Testis (tissue), 2 donors: ENCODE measurements around the gene SLC25A21.
"Not testable (repeated sequence)": the region's sequence is repeated elsewhere in the genome, so short reads cannot be mapped to it uniquely, and the experiment has no call there.

ENCODE experiments used
- CTCF ChIP-seq, 3 experiments: fragments of 450-650 bp in 2 of 3; fragments of 200-600 bp in 1 of 3; sonication (generic) in 1 of 3; IDR thresholded peaks; one replicate each; pipeline ENCODE4 v1.5.1; 2016 to 2019; ENCODE audit warnings: antibody characterized with exemption in 3 of 3, mild to moderate bottlenecking in 2 of 3, moderate library complexity in 1 of 3
- POLR2A ChIP-seq: fragments of 450-650 bp; IDR thresholded peaks from one replicate; pipeline ENCODE4 v1.6.1; 2017; ENCODE audit warnings: antibody characterized with exemption, mild to moderate bottlenecking, moderate library complexity

- TF ChIP-seq CTCF (IDR thresholded peaks at IDR 0.05); POLR2A: not testable (repeated sequence)
Observed at GRCh38 chr14:37205623-37206605, 33.5 kb upstream of the SLC25A21 start.
